Nucleus accumbens (tissue), 56 donors: ENCODE results near the gene ADRA2C.

Experiments
- DNase-seq, 56 donors: peaks; one replicate each; lab custom pipeline; 2025; lab: John Stamatoyannopoulos, UW

ADRA2C gene

DNA sequence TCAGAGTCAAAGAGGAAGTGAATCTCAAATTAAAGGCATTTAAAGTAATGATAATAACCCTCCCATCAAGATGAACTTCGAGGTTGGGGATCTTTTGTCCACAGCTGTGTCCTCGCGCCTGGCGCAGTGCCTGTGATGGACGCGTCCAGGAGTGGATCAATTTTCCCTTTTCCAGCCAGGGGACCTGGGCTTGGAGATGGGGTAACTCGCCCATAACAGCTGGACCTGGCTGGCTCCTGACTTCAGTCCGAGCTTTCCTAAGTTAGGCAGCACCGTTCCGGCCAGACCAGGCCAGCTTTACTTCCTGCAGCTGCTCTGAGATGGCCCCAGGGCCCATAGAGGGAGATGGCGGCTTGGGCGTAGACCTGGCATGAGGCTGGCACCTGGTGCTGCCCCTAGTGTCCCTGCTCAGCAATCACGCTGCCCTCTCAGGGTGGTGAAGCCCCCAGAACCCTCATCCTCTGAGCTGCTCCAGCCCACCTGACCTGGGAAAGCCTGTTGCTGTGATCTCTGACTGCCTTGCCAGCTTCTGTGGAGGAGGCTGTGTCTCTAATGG, 23.9 kb downstream of the ADRA2C start:
- no peak for DNase-seq

DNA sequence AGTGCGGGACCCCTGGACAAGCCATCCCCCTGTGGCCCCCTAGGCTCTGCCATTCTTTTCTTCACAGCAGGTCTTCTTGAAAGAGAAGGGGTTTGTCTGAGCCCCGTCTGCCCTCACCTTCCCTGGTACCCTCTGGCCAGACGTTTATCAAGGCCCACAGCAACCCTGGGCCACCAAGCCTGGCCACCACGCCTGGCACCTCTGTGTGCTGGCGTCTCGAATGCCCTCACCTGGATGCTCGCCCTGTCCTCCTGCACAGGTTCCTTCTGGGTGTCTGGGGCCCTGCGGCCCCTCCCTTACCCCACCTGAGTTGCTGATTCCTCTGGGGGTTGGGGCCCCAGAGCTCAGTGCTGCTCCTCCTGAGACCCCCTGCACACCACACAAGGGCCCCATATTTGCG, 25.1 kb downstream of the ADRA2C start:
- no peak for DNase-seq

DNA sequence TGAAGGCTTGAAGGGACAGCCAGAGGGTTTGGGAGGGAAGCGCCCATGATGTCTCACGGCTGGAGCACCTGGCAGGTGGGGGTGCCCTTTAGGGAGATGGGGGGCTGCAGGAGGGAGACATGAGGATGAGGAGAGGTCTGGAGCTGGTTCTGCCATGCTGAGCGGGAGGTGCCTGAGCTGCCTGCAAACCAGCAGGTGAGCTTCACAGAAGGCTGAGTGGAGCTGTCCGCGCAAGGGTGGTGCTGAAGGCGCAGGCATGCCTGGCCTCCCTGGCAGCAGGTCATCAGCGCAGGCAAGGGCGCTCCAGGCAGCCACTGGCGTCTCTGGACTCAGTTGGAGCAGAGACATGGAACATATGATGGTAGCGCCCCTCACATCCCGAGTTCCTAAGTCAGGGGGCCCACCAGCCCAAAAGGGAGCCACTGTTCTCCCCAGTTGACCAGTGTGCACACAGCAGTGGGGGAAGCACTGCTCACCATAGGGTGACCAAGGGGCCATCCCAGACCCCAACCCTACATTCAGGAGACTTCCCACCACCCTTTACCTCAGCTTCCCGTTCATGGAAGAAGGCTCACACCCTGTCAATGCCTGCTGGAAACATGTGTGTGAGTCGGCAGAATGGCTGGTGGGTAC, 25.8 kb downstream of the ADRA2C start:
- peak in 1 of 56 donors; percentile 13 for DNase-seq

DNA sequence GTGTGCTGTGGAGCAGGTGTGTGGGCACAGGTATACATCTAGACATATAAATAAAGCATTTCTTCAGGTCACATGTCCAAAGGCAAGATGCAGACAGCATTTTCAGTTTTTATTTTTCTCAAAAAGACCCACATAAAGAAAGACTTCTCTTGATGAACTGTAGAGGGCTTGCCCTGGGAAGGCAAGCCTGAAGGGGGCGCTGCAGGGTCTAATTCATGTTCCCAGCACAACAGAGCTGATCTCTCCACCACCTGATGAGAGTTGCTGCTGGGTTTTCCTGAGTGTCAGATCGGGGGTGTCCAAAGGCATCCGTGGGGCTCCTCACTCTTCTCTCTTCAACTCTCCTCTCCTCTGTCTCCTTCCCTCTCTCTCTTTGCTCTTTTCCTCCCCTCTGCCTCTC, 26.6 kb downstream of the ADRA2C start:
- DNase-seq, result peak in 6 of 56 donors; percentile 13 to 46 (median 23)

DNA sequence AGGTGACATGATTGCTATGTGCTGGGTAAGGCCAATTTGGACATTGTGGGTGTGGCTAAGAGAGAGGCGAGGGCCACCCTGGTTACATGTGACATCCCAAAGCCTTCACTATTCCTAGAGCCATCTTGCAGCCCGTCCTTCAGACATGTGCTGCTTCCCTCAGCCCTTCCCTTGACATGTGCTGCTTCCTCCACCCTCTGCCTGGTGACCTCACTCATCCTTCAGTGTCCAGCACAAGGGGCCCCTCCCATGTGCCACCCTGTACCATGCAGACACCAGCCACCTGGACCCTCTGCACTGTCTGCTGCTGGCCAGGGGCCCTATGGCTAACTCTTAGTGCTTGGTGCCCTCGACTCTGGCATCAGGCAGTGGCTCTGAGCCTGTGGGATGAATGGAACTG, 27.4 kb downstream of the ADRA2C start:
- DNase-seq, result no peak

DNA sequence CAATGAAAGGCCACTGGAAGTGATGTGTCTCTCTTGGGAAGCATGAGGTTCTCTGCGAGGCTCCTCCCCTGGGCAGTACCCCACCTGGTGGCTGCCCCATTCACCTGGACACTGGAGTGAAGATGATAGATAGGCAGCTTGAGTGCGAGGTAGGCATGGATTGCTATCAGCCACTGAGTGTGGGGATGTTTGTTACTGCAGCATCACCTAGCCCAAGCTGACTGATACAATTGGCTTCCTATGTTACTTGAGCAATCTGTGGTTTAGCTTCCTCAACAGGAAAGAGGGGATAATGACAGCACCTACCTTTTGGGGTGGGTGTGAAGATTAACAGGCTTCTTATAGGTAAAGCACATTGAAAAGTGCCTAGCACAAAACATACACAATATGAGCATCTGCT, 30.8 kb downstream of the ADRA2C start:
- no peak for DNase-seq

DNA sequence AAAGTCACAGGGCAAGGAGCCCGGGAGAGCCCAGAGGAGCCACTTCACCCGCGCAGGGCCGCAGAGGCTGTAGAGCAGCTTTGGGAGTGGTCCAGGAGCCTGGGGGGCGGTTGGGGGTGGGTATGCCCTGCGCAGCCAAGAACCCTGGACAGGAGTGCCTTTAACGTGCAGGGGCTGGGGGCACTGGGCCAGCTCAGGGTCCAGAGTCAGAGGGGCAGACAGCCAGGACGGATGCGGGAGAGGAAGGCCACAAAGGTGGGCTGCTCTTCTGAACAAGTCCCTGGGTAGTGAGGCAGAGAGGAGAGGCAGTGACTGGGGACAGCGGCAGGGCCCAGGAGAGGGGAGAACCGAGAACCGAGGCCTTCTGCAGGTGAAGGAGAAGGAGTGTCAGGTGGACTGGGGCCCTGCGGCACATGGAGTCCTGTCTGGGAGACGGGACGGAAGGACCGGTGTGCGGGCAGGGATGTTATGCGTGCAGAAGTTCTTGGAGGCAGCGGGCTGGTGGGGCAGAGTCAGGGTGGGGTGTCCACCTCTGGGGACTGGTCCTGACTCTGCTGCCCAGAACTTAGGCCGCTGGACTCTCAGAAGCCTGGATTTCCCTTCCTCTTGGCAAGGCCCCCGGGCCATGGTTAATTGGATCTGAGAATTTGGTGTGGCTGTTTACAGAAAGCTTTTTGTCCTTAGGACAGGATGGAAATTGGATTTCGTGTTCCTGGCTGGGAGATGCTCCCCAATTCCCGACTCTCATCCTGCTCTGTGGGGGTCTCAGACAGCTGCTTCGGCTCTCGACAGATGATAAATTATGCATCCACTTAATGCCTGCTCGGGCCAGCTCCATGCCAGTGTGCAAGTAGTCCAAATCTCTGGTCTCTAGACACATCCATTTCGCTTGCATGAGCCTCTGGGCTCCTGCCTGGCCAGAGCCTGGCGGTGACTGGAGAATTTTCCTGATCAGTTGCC, 31.9 kb downstream of the ADRA2C start:
- DNase-seq, result no peak

DNA sequence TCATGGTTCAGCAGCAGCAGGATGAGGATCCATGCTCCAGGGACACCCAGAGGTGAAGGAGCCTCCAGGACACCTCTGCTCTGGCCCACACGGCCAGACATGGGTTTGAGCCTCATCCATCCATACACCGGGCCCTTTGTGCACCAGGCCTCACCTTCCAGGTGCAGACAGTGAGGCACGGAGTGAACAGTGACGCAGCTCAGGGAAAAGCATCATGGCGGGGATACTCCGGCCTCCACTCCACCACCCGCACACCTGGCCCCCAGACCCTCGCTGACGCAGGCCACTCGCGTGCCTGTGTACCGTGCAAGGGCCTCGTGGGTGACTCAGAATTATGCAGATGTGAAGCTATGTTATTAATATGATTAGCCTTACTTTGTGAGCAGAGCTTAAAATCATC, 33.3 kb downstream of the ADRA2C start:
- DNase-seq, result no peak

DNA sequence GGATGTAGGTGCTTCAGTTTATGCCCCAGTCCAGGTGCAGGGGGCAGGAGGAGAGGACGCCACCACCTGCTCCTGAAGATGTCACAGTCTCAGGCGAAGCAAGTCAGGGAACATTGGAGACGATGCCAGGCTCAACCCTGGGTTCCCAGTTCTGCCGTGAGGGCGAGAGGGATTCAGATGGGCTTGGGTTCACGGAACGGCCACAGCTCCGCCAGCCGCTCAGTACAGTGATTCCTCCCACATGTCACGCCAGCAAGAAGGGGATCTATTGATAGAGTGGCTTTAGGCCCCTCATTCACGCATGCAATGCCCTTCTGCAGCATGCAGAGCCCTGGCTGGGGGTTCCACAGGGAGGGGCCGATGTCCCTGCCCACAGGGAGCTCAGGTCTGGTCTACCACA, 34.2 kb downstream of the ADRA2C start:
- no peak for DNase-seq

DNA sequence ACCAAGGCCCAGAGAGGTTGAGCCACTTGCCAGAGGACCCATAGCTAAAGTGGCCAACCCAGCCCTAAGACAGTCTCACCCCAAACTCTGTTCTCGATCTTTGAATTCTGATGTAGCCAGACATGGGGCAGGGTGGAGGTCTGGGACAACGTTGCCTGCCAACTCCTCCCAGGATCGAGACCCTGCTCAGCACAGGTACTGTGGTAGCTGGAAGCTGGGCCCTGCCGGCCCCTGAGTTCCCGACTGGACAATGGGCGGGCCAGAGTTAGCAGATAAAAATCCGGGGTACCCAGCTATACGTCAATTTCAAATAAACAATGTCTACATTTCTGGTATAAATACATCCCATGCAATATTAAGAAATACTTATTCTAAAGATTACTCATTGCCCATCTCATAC, 35.3 kb downstream of the ADRA2C start:
- DNase-seq, result no peak

DNA sequence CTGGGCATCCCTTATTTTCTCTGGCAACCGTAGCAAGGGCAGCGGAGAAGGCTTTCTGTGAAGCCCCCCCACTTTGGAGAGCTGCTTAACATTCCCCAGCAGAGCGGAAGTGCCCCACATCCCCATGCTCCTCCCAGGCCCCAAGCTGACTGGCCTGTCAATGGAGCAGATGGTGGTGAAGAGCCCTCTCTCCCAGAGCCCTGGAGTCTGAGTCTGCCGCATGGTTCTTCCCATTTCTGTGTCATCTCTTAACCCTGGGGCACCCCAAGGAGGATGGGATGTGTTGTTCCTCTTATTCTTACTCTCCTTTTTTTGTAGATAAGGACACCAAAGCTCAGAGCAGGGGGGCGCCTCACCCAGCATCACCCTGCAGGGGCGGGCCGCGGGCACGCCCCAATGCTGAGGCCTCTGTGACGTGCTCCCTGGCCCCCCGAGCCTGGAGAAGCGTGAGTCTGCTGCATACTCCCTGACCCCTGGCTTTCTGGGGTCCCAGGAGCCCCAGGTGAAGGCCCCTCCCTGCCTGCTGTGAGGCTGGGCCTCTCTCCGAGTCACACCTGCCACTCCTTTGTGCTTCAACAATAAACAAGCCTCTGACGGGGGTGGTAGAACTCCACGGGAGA, 35.9 kb downstream of the ADRA2C start:
- no peak for DNase-seq

DNA sequence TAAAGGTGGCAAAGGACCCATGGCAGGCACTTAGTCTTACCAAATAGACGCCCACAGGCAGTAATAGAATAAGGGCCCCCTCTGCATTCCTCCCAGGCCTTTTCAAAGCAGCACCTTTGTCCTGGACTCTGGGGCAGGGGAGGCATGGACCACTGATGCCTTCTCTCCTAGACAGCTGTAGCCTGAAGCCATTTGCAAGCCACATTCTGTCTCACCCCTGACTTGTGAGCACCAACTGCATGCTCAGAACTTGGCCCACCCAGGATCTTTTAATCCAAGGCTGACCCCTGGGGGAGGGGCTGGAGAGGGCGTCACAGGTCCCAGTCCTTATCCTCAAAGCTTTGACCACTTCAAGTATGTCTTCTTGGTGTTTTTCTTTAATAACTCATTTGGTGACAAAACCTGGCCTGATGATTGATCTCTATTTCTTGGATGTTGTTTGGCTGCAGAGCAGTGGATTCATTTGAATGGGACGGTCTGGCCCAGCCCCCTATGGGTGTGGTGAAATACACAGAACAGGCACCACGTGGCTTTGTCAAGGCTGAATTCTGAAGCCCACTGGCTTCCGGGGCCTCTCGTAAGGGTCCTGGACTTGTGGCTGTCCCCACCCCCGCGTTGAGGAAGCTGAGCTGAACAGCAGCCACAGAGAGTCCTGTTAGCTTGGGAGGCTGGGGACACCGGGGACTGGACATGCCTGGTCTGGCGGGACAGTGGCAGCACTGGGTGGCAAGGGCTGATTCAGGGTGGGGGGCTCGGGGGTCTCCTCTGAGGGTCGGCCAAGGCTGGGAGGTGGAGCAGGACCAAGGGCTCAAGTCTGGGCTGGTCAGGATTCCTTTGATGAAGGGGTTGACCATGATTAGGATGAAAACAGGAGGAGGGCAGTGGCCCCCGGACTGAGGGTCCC, 36.6 kb downstream of the ADRA2C start:
- no peak for DNase-seq

DNA sequence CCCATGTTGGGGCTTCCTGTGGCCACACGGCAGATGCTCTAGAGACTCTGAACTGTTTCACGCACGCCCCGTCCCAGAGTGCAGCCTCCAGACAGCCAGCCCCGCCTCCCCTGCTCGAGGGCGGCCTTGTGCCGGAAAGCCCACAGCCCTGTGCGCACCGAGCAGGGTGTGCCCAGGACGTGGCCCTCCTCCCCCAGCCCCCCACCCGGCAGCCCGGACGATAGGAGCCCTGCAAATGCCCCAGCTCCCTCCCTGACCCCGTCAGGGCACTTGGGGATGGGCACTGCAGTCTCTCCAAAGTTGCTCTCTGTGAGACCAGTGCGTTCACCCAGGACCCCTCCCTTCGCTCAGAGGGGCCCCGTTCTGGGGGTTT, 37.3 kb downstream of the ADRA2C start:
- DNase-seq, result no peak

DNA sequence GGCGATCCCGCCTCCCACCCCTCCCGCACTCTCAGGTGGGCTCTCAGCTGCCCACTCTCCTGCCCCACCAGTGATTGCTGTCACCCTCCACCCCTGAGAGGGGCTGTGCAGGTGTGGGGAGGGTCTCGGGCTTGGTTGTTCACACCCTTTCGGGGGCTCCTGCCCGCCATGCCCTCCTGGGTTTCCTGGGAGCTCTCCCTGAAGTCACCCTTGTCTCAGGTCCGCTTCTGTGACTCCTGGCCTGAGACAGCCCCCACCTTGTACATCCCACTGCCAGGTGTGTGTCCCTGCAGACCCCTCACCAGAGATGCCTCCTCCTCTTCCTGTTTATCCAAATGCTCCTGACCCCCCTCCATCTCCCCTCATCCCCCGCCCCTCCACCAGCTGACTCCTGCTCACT, 37.8 kb downstream of the ADRA2C start:
- DNase-seq, result no peak

DNA sequence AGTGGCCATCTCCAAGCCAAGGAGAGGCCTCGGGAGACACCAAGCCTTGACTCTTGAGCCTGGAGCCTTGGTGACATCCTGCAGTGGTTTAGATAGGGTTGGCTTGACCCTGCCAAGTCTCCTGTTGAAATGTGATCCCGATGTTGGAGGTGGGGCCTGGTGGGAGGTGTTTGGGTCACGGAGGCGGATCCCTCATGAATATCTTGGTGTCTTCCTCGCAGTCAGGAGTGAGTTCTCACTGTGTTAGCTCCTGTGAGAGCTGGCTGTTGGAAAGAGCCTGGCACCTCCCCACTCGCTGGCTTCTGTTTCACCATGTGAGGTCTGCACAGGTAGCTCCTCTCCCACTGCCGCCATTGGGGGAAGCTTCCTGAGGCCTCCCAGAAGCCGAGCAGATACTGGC, 38.8 kb downstream of the ADRA2C start:
- no peak for DNase-seq

DNA sequence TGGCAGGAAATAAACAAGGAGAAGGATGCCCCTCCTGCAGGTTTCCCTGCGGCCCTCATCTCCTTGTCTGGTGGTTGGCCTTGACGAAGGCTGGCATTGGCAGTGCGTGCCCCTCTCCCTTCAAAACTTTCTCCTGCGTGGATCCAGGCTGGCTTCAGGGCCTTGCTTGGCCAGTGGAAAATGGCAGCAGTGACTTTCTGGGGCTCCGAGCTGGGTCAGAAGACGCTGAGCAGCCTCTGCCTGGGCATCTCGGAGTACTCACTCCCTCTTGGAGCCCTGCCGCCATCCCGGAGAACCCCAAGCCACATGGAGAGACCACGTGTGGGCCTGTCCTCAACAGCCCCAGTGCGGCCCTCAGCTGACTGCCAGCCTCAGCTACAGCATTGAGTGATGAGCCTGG, 39.5 kb downstream of the ADRA2C start:
- DNase-seq, result no peak

DNA sequence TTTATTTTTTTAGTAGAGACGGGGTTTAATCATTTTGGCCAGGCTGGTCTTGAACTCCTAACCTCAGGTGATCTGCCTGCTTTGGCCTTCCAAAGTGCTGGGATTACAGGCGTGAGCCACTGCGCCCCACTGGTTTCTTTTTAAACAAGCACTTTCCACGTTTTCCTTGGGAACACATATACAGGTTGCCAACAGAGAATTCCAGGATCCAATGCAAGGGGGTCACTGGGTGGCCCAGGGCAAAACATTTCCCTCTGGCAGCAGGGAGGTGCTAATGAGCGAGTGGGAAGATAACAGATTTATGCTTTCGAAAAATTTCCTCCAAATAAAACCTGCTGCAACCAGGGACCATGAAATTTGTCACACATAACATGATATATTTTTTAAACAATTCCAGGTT, 41.1 kb downstream of the ADRA2C start:
- DNase-seq, result no peak

DNA sequence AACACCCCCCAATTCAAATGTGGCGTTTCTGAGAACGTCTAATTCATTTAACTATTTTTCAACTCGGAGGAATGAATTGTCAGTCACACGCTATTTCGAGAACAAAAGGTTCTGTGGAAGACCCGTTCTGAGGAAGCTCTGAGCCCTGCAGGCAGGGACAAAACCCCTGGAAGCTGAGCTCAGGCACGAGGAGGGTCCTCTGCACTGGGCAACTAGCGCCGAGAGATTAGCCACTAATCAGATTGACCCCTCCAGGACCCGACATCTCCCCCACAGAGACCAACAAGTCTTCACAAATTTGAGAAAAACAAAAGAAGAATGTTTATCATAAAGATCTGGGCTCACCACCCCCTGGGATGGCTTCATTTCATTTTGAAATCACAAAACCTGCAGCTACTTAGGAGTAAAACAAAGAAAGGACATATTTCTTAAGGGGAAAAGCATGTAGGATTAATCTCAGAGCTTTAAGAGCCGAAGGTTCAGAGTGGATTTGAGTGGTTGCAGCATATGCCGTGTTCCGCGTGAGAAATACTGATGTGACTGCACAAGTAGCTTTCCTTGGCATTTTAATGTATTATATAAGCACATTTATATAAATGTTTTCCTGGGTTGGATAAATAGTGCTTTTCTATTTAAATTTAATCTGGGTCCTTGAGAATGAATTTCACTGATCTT, 41.8 kb downstream of the ADRA2C start:
- DNase-seq, result peak in 3 of 56 donors; percentile 8 to 27 (median 22)

DNA sequence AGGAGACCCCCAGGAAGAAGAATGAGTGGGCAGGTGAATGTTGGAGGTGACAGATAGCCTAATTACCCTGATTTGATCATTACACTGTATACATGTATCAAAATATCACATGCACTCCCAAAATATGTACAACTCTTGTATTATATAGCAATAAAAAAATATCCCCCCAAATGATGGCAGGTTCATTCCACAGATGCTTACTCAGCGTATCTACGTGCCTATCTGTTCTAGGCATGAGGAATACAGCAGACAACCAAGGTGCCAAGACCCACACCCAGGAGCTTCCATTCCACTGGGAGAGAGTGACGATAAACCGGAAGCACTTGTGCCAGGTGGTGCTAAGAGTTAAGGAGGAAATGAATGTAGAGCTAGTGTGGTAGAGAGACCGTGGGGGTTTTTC, 42.4 kb downstream of the ADRA2C start:
- DNase-seq, result no peak

DNA sequence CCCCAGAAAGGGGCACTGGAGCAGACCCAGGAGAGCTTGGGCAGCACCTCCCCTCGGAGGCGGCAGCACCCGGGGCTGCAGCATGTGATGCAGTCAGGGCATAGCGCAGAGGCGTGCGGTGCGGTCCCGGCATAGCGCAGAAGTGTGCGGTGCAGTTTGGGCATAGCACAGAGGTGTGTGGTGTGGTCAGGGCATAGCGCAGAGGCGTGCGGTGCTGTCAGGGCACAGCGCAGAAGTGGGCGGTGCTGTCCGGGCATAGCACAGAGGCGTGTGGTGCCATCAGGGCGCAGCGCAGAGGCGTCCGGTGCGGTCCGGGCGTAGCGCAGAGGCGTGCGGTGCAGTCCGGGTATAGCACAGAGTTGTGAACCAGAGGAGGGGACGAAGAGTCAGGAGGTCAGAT, 42.8 kb downstream of the ADRA2C start:
- no peak for DNase-seq
